ENCODE data around the gene ATCAY. TPM values are rescaled to one million over a fixed set of nuclear protein-coding genes. Genes with fewer than 3 reads are reported as not detected.
"Not testable (repeated sequence)": the region's sequence is repeated elsewhere in the genome, so short reads cannot be mapped to it uniquely, and the experiment has no call there.

Gene ATCAY
- total RNA-seq, 1 donor from 2014 or later: not detected

DNA sequence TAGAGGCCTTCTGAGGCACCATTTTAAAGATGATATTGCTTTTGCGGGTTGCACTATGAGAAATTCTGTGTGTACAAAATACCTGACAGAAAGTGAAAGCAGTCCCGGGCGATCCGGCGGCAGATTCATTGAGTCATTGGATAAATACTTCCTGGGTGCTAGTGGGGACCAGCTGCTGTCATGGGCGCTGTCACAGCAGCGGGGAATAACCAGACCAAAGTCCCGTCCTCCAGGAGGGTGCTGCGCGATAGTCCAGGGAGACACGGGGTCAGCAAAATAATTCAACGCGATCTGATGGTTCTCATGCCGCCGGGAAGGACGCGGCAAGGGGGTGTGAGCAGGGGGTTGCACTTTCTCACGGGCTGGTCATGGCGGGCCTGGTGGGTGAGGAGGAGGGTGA is 25.2 kb upstream of the ATCAY start:
- DNase-seq (ENCODE audit: low read depth in 2 of 2): no peak

- DNase-seq (ENCODE audit: low read depth in 2 of 2): no peak
These were observed 23.0 kb upstream of the ATCAY start for GRCh38 chr19:3857449-3858003.

GRCh38 chr19:3860499-3860898 is 20.0 kb upstream of the ATCAY start:
- no peak for DNase-seq (ENCODE audit: low read depth in 2 of 2)

- no peak for DNase-seq (ENCODE audit: low read depth in 2 of 2)
These were observed 17.5 kb upstream of the ATCAY start for GRCh38 chr19:3862826-3863500.

- DNase-seq (ENCODE audit: low read depth in 2 of 2): no peak
These were observed 16.8 kb upstream of the ATCAY start for GRCh38 chr19:3863648-3864047.

DNA sequence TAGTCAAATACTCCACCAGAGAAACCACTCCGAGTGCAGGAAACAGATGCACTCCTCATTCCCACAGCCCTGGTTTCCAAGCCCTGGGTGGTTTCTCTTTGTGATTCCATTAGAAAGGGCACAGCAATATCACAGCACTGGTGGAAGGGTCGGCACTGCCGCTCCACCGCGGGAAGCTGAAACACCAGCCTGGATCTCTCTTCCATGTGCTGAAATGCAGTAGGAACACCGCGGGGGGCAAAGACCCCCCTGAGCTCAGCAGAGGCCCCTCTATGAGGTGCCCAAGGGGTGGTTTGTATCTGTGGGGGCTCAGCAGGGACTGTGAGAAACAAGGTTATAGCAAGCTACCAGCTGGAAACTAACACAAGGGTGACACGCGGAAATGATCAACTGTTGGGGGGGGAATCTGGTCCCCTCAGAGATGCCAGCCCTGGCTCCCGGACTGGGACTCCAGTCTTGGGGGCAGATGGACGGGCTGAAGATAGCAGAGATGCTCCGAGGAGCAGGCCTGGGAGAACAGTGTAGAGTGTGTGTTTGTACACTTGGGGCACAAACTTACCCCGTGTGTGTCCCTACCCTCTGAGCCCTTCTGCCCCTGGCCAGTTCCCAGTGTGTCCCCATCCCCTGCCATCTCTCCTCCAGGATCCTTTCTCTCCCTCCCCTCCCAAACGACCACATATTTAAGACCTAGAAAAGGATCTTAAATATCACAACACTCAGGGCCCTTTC is 13.4 kb upstream of the ATCAY start:
- peak in 1 of 2 donors; percentile 70 for DNase-seq (ENCODE audit: low read depth in 2 of 2)

DNA sequence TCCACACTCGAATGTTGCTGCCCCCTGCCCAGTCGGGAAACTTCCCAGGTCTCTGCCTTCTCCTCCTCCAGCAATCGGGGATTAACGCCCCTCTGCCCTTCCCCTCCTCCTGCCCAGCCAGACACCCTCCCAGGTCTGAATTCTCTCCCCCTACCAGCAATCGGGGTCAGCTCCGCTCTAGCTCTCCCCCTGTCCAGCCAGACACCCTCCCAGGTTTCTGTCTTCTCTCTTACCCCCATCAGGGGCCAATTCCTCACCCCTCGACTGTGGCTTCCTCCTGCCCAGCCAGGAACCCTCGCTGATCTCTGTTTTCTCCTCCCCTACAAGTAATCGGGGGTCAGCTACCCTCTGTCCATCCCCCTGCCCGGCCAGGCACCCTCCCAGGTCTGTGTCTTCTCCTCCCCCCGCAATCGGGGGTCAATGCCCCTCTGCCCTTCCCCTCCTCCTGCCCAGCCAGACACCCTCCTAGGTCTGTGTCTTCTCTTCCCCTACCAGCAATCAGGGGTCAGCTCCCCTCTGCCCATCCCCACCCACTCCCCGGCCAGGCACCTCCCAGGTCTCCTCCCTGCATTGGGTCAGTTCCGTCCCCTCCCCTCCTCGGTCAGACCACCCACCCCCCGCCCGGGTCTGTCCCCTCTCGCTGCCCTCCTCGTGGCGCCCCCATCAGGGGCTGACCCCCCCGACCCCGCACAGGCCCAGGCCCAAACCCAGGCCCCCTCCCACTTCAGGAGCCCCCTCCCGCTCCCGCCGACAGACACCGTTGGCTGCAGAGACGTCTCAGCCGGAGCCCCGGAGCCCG is 12.3 kb upstream of the ATCAY start:
- no peak for DNase-seq (ENCODE audit: low read depth in 2 of 2)

DNA sequence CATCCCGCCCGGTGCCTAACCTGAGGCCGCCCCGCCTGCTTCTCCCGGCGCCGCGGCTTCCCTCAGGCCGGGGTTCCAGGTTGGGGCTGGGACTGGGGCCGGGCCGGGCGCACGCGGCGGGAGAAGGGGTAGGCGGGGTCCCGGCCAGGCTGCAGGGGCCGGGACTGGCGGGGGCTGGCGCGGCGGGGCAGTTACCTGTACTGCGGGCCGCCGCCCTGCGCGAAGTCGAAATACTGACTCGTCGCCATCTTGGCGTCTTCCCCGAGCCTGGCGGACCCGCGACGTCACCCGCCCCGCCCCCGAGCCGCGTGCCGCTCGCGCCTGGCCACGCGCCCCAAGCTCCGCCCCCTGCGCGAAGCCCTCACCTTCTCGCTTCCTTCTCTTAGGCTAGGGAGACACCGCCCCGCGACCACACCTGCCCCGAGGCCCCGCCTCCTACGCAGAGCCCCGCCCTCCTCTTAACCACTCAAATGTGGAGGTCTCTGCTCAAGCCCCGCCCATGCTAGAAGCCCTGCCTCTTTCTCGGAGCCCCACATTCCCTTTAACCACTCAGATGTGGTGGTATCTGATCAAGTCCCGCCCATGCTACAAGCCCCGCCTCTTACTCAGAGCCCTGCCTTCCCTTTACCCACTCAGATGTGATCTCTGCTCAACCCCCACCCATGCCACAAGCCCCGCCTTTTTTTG is 11.6 kb upstream of the ATCAY start, which contains the start of gene ZFR2:
Gene ZFR2, minus strand, starts transcription at position 269 of the 687 bp plus-strand sequence. Its CDS starts 21 bp downstream, at position 248.
- DNase-seq (ENCODE audit: low read depth in 2 of 2): no peak

DNA sequence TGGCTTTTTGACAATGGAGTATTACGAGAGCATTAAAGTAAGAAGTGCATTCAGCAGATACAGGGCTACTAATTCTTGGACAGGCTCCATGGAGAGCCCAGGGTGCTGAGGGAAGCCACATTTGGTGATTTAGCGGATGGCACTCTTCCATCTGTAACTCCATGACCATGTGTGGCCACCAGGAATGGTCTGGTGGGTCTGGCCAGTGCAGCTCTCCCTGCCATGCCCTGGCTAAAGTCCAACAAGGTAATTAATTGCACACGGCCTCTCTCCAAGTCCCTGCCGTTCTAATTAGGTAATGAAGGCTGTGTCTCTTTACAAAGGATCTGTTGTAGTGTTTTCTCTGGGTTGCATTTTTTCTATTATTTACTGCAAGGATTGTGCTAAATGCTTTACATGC is 7.3 kb upstream of the ATCAY start:
- DNase-seq (ENCODE audit: low read depth in 2 of 2): no peak

- DNase-seq (ENCODE audit: low read depth in 2 of 2): not testable (repeated sequence)
These were observed 5.8 kb upstream of the ATCAY start for GRCh38 chr19:3874695-3875094.

DNA sequence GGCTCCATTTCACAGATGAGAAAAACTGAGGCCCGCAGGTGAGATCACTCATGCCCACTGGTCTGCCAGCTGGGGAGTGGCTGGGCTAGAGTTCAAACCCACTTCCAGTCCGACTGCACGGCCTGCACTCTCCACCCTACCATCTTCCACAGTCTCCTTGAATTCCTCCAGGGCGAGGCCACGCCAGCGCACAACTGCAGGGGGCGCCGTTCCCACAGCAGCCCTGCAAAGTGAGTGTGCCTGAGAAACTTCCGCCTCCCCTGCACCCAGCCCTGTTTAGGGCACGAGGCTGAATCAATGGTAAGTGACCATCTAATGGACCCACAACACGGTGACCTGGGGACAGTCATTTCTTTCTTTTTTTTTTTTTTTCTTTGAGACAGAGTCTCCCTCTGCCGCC is 829 bp upstream of the ATCAY start:
- no peak for DNase-seq (ENCODE audit: low read depth in 2 of 2)

GRCh38 chr19:3881272-3882040 is 971 bp downstream of the ATCAY start:
- no peak for DNase-seq (ENCODE audit: low read depth in 2 of 2)

DNA sequence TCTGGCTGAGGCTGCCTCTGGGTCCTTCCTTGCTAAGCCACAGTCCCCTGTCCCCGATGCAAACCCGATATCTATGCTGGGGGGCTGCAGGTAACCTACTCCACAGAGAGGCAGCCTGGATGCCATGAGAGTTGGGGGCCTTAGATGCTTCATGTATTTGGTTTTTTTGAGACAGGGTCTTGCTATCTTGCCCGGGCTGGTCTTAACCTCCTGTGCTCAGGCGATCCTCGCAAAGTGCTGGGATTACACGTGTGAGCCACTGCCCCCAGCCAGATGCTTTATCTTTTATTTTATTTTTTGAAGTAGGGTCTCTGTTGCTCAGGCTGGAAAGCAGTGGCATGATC is 1.5 kb downstream of the ATCAY start:
- DNase-seq (ENCODE audit: low read depth in 2 of 2): no peak

- DNase-seq (ENCODE audit: low read depth in 2 of 2): no peak
These were observed 10.1 kb downstream of the ATCAY start for GRCh38 chr19:3890591-3890990.

DNA sequence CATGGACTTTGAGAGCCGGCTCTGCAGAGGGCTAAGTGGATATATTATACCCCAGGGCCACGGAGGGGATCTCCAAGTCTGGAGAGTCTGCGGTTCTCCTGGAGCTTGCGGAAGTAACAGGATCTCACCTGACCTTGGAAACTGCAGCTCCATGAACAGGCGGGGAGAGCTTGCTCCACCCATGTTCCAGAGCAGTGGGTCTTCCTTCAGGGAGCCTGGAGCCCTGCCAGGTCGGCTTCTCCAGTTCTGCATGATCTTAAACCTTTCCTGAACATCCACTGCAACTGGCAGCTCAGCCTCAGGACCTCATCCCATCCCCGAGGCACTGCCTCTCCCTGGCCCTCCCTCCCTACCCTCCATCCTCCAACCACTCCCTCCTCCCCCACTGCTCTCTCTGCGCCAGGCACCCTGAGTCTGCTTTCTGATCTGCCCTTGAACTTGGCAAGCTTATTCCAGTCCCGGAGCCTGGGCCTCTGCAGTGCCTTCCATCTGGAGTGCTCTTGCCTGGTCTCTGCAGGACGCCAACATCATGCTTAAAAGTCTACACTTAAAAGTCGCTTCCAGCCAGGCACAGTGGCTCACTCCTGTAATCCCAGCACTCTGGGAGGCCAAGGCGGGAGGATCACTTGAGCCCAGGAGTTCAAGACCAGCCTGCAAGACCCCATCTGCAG is 13.2 kb downstream of the ATCAY start:
- DNase-seq (ENCODE audit: low read depth in 2 of 2): no peak

GRCh38 chr19:3894959-3895358 is 14.5 kb downstream of the ATCAY start:
- DNase-seq (ENCODE audit: low read depth in 2 of 2): not testable (repeated sequence)

DNA sequence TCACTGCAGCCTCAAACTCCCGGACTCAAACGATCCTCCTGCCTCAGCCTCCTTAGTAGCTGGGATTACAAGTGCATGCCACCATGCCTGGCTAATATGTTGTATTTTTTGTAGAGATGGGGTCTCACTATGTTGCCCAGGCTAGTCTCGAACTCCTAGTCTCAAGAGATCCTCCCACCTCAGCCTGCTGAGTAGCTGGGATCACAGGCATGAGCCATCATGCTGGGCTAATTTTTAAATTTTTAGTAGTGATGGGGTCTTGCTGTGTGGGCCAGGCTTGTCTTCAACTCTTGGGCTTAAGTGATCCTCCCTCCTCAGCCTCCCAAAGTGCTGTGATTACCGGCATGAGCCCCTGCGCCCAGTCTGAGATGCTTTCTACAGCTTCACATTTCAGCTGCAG is 15.3 kb downstream of the ATCAY start:
- no peak for DNase-seq (ENCODE audit: low read depth in 2 of 2)

DNA sequence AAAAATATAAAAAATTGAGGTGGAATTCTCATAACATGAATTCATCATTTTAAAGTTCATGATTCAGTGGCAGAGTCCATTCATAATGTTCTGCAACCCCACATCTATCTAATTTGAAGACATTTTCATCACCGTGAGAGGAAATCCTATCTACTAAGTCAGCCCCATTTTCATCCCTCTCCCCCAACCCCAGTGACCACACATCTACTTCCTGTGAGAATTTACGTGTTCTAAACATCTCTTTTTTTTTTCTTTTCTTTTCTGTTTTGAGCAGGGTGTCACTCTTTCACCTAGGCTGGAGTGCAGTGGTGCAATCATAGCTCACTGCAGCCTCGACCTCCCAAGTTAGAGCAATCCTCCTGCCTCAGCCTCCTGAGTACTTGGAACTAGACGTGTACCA is 17.5 kb downstream of the ATCAY start:
- no peak for DNase-seq (ENCODE audit: low read depth in 2 of 2)

DNA sequence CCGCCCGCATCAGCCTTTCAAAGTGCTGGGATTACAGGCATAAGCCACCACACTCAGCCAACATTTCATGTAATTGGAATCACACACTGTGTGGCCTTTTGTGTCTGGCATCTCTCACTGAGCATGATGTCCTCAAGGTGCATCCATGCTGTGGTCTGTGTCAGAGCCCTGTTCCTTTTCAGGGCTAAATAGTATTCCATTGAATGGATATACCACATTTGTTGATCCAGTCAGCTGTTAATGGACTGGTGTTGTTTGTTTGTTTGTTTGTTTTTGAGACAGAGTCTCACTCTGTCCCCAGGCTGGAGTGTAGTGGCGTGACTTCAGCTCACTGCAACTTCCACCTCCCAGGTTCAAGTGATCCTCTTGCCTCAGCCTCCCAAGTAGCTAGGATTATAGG is 17.9 kb downstream of the ATCAY start:
- DNase-seq (ENCODE audit: low read depth in 2 of 2): no peak
